ENCODE measurements around the gene SORCS2.
A peak's percentile ranks its signal among the peaks of the same experiment; 100 is the strongest.

SORCS2 gene

GRCh38 chr4:7540654-7541413 lies 348.5 kb downstream of the SORCS2 start:
- DNase-seq: no peak

GRCh38 chr4:7541414-7541810 lies 349.1 kb downstream of the SORCS2 start:
- peak; percentile 5 for DNase-seq

GRCh38 chr4:7542781-7543180 lies 350.4 kb downstream of the SORCS2 start:
- no peak for DNase-seq

- DNase-seq: no peak
These were observed 353.9 kb downstream of the SORCS2 start for GRCh38 chr4:7546152-7546808.

- DNase-seq: no peak
These were observed 354.6 kb downstream of the SORCS2 start for GRCh38 chr4:7546809-7547367.

- no peak for DNase-seq
These were observed 355.2 kb downstream of the SORCS2 start for GRCh38 chr4:7547368-7548040.

GRCh38 chr4:7549866-7550265 lies 357.5 kb downstream of the SORCS2 start:
- no peak for DNase-seq

- DNase-seq: no peak
These were observed 360.1 kb downstream of the SORCS2 start for GRCh38 chr4:7552466-7552865.

GRCh38 chr4:7553280-7553679 lies 360.9 kb downstream of the SORCS2 start:
- DNase-seq: no peak

- DNase-seq: no peak
These were observed 362.6 kb downstream of the SORCS2 start for GRCh38 chr4:7554905-7555304.

GRCh38 chr4:7556558-7556957 lies 364.2 kb downstream of the SORCS2 start:
- no peak for DNase-seq

- no peak for DNase-seq
These were observed 365.1 kb downstream of the SORCS2 start for GRCh38 chr4:7557456-7557855.

- no peak for DNase-seq
These were observed 366.1 kb downstream of the SORCS2 start for GRCh38 chr4:7558436-7558835.

- DNase-seq: no peak
These were observed 367.0 kb downstream of the SORCS2 start for GRCh38 chr4:7559316-7559715.

- DNase-seq: no peak
These were observed 367.5 kb downstream of the SORCS2 start for GRCh38 chr4:7559741-7560395.

GRCh38 chr4:7561557-7561956 lies 369.2 kb downstream of the SORCS2 start:
- DNase-seq: no peak

- no peak for DNase-seq
These were observed 371.9 kb downstream of the SORCS2 start for GRCh38 chr4:7564242-7564641.

- DNase-seq: no peak
These were observed 373.1 kb downstream of the SORCS2 start for GRCh38 chr4:7565483-7565882.

- DNase-seq: no peak
These were observed 377.8 kb downstream of the SORCS2 start for GRCh38 chr4:7569810-7570783.

- no peak for DNase-seq
These were observed 378.7 kb downstream of the SORCS2 start for GRCh38 chr4:7571001-7571400.

GRCh38 chr4:7571701-7572100 lies 379.4 kb downstream of the SORCS2 start:
- DNase-seq: no peak

GRCh38 chr4:7572894-7573293 lies 380.6 kb downstream of the SORCS2 start:
- DNase-seq: no peak

Measured in left hindlimb (tissue), 1 donor.